Fibroblast of the aortic adventitia (primary cell): Measurements from ENCODE around the gene HTR4. TPM values are rescaled to one million over a fixed set of nuclear protein-coding genes. Genes with fewer than 3 reads are reported as not detected.
A peak's percentile ranks its signal among the peaks of the same experiment; 100 is the strongest.

Experiments used
- DNase-seq: peaks from one replicate; pipeline ENCODE4 v3.0.0-alpha.2; 2010; ENCODE audit warnings: low read depth
- H3K4me3 ChIP-seq: 2 replicates; pipeline ENCODE4 v1.5.1; 2011; ENCODE audit warnings: low read depth, mild to moderate bottlenecking, control low read depth, low read length, moderate library complexity
- CTCF ChIP-seq: IDR thresholded peaks from 2 replicates; pipeline ENCODE4 v1.5.1; 2011; ENCODE audit warnings: mild to moderate bottlenecking, low read length, control low read depth, inconsistent platforms; ENCODE audit not compliant: insufficient read depth
- total RNA-seq: library from RNA; depleted of rRNA; stranded (reverse); fragments of >200 nt; gene quantifications from 2 replicates; pipeline ENCODE4 v1.2.3, GENCODE V29; 2012; ENCODE audit warnings: low replicate concordance

HTR4 gene
- total RNA-seq, 1 donor = 0.18 TPM

- TF ChIP-seq CTCF = no peak
- no peak for DNase-seq
- no peak overlapping the region for H3K4me3 ChIP-seq
Measured at GRCh38 chr5:148484651-148485050, 169.7 kb downstream of the HTR4 start.

GRCh38 chr5:148483750-148484149 lies 170.6 kb downstream of the HTR4 start:
- H3K4me3 ChIP-seq = no peak overlapping the region
- TF ChIP-seq CTCF = no peak
- DNase-seq = no peak

- peak; percentile 87 for TF ChIP-seq CTCF
- peak overlapping the region; percentile 29 for H3K4me3 ChIP-seq
- peak; percentile 59 for DNase-seq
Measured at GRCh38 chr5:148482697-148483462, 171.4 kb downstream of the HTR4 start.

- TF ChIP-seq CTCF = no peak
- no peak overlapping the region for H3K4me3 ChIP-seq
- no peak for DNase-seq
Measured at GRCh38 chr5:148482196-148482595, 172.1 kb downstream of the HTR4 start.

GRCh38 chr5:148477429-148477828 lies 176.9 kb downstream of the HTR4 start:
- DNase-seq = no peak
- TF ChIP-seq CTCF = no peak
- no peak overlapping the region for H3K4me3 ChIP-seq

- no peak for DNase-seq
- no peak overlapping the region for H3K4me3 ChIP-seq
- TF ChIP-seq CTCF = no peak
Measured at GRCh38 chr5:148476302-148476701, 178.0 kb downstream of the HTR4 start.
